HT1080 (cell line): ENCODE data around the gene GNAZ. TPM values are rescaled to one million over a fixed set of nuclear protein-coding genes. Genes with fewer than 3 reads are reported as not detected.

Source experiments
- DNase-seq: peaks from one replicate; pipeline ENCODE4 v3.0.0-alpha.2; 2015; ENCODE audit warnings: low read depth
- total RNA-seq: library from RNA; depleted of rRNA; stranded (reverse); fragments of >200 nt; shearing (Covaris generic); gene quantifications from 2 replicates; pipeline ENCODE4 v1.2.3, GENCODE V29; 2014

The GNAZ gene
- total RNA-seq, 1 experiment from 2014 or later, result 1.00 TPM

GRCh38 chr22:23075525-23076216 is 5.4 kb downstream of the GNAZ start:
- no peak for DNase-seq

GRCh38 chr22:23076896-23077572 is 6.7 kb downstream of the GNAZ start:
- no peak for DNase-seq

GRCh38 chr22:23077627-23078461 is 7.5 kb downstream of the GNAZ start:
- no peak for DNase-seq

- no peak for DNase-seq
Observed at GRCh38 chr22:23078462-23078787, 8.1 kb downstream of the GNAZ start.

- DNase-seq, result no peak
Observed at GRCh38 chr22:23079240-23079768, 9.0 kb downstream of the GNAZ start.

GRCh38 chr22:23079814-23080521 is 9.6 kb downstream of the GNAZ start:
- DNase-seq, result no peak

GRCh38 chr22:23080613-23081290 is 10.4 kb downstream of the GNAZ start:
- no peak for DNase-seq

GRCh38 chr22:23082534-23083314 is 12.4 kb downstream of the GNAZ start:
- DNase-seq, result no peak

GRCh38 chr22:23083315-23084021 is 13.1 kb downstream of the GNAZ start:
- no peak for DNase-seq

GRCh38 chr22:23084453-23085350 is 14.4 kb downstream of the GNAZ start:
- no peak for DNase-seq

GRCh38 chr22:23085351-23085671 is 15.0 kb downstream of the GNAZ start:
- DNase-seq, result no peak

GRCh38 chr22:23085785-23086184 is 15.5 kb downstream of the GNAZ start:
- no peak for DNase-seq

GRCh38 chr22:23086263-23086662 is 15.9 kb downstream of the GNAZ start:
- DNase-seq, result no peak

- no peak for DNase-seq
Observed at GRCh38 chr22:23086787-23087186, 16.5 kb downstream of the GNAZ start.

GRCh38 chr22:23088199-23088604 is 17.9 kb downstream of the GNAZ start:
- peak; percentile 8 for DNase-seq

GRCh38 chr22:23089010-23089409 is 18.7 kb downstream of the GNAZ start:
- DNase-seq, result no peak

GRCh38 chr22:23089633-23090456 is 19.5 kb downstream of the GNAZ start:
- no peak for DNase-seq

GRCh38 chr22:23090457-23090835 is 20.1 kb downstream of the GNAZ start:
- no peak for DNase-seq
